HepG2 (cell line): Measurements from ENCODE around the gene TAS2R10. TPM values are rescaled to one million over a fixed set of nuclear protein-coding genes. Genes with fewer than 3 reads are reported as not detected.

Source experiments
- ERF ChIP-seq: IDR thresholded peaks from 2 replicates; pipeline ENCODE4 v1.6.1; 2018; ENCODE audit warnings: missing biosample characterization, missing genetic modification reagents
- KAT2B ChIP-seq: fragments of 150-350 bp; IDR thresholded peaks from 2 replicates; pipeline ENCODE4 v1.6.1; 2014; ENCODE audit warnings: low read depth, low read length, borderline replicate concordance
- NCOA1 ChIP-seq: sonication (generic); formaldehyde crosslinking; IDR thresholded peaks from 2 replicates; pipeline ENCODE4 v1.9.0; 2021; ENCODE audit warnings: missing genetic modification reagents
- RAD21 ChIP-seq: fragments of 450-650 bp; formaldehyde crosslinking; IDR thresholded peaks from 2 replicates; pipeline ENCODE4 v1.5.0; 2020; ENCODE audit warnings: mild to moderate bottlenecking
- SATB2 ChIP-seq: sonication (generic); formaldehyde crosslinking; IDR thresholded peaks from 2 replicates; pipeline ENCODE4 v1.5.0; 2020; ENCODE audit warnings: missing genetic modification reagents
- SIX4 ChIP-seq: sonication (generic); formaldehyde crosslinking; IDR thresholded peaks from 2 replicates; pipeline ENCODE4 v1.4.0; 2020; ENCODE audit warnings: missing genetic modification reagents
- TAF1 ChIP-seq: sonication (generic); formaldehyde crosslinking; IDR thresholded peaks from 2 replicates; pipeline ENCODE4 v1.4.0; 2020; ENCODE audit warnings: missing genetic modification reagents
- THAP7 ChIP-seq: sonication (generic); formaldehyde crosslinking; IDR thresholded peaks from 2 replicates; pipeline ENCODE4 v1.8.1; 2023; ENCODE audit warnings: mild to moderate bottlenecking, missing genetic modification reagents
- U2AF1 ChIP-seq: fragments of 200-400 bp; formaldehyde crosslinking; optimal IDR thresholded peaks from 2 replicates; pipeline ENCODE3; 2017; ENCODE audit warnings: mild to moderate bottlenecking, low read depth, low read length
- ZNF704 ChIP-seq: sonication (generic); formaldehyde crosslinking; IDR thresholded peaks from 2 replicates; pipeline ENCODE4 v1.8.1; 2023; ENCODE audit warnings: mild to moderate bottlenecking, inconsistent platforms, moderate library complexity, missing genetic modification reagents, borderline replicate concordance
- ZSCAN31 ChIP-seq: sonication (generic); formaldehyde crosslinking; IDR thresholded peaks from 2 replicates; pipeline ENCODE4 v1.5.0; 2020; ENCODE audit warnings: low read depth, mild to moderate bottlenecking, missing genetic modification reagents
- polyA plus RNA-seq, 8 experiments: library from polyadenylated mRNA; depleted of rRNA in 3 of 8; stranded (reverse) in 7 of 8; unstranded in 1 of 8; fragments of >200 nt; fragmentation: Illumina TruSeq in 4 of 8; extraction: Trizol in 4 of 8; gene quantifications; 2 replicates each; pipeline versions ENCODE4 v1.2.1 to v1.2.3, GENCODE V29; 2011 to 2016; ENCODE audit warnings: low read depth in 4 of 8, missing spikeins in 1 of 8, mixed read lengths in 1 of 8; ENCODE audit not compliant: insufficient read depth in 1 of 8
- small RNA-seq, 3 experiments: library from RNA; depleted of rRNA; stranded (forward); fragments of <200 nt; gene quantifications; one replicate each; pipeline ENCODE3, GENCODE V24; 2012; ENCODE audit warnings: low read depth in 2 of 3, low replicate concordance in 1 of 3; ENCODE audit not compliant: insufficient read length in 3 of 3, insufficient read depth in 2 of 3
- total RNA-seq, 5 experiments: library from RNA; depleted of rRNA; stranded (reverse); fragments of >200 nt; fragmentation: Illumina TruSeq; extraction: Trizol; gene quantifications; 2 replicates each; pipeline ENCODE4 v1.2.3, GENCODE V29; 2016; ENCODE audit warnings: low read depth in 1 of 5
- TF ChIP-seq, protein P1 (sequence below): sonication (generic); formaldehyde crosslinking; IDR thresholded peaks from 2 replicates; pipeline ENCODE4 v1.4.0; 2020; ENCODE audit warnings: missing genetic modification reagents, mild to moderate bottlenecking, borderline replicate concordance

TAS2R10 gene
- total and polyA plus RNA-seq, 2 of the 13 experiments (the other 11 are each of a cell fraction or from before 2014, with no cell fraction given) = 0.98 to 1.00 TPM

- TF ChIP-seq ERF (CRISPR knock-in tag) = no peak
- no peak for TF ChIP-seq KAT2B
- TF ChIP-seq TAF1 (CRISPR knock-in tag) = no peak
- TF ChIP-seq, protein P1, sequence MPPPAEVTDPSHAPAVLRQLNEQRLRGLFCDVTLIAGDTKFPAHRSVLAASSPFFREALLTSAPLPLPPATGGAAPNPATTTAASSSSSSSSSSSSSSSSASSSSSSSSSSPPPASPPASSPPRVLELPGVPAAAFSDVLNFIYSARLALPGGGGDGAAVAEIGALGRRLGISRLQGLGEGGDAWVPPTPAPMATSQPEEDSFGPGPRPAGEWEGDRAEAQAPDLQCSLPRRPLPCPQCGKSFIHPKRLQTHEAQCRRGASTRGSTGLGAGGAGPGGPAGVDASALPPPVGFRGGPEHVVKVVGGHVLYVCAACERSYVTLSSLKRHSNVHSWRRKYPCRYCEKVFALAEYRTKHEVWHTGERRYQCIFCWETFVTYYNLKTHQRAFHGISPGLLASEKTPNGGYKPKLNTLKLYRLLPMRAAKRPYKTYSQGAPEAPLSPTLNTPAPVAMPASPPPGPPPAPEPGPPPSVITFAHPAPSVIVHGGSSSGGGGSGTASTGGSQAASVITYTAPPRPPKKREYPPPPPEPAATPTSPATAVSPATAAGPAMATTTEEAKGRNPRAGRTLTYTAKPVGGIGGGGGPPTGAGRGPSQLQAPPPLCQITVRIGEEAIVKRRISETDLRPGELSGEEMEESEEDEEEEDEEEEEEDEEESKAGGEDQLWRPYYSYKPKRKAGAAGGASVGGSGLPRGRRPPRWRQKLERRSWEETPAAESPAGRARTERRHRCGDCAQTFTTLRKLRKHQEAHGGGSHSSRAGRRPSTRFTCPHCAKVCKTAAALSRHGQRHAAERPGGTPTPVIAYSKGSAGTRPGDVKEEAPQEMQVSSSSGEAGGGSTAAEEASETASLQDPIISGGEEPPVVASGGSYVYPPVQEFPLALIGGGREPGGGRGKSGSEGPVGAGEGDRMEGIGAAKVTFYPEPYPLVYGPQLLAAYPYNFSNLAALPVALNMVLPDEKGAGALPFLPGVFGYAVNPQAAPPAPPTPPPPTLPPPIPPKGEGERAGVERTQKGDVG (CRISPR knock-in tag) = no peak
- TF ChIP-seq SATB2 (CRISPR knock-in tag) = no peak
- TF ChIP-seq ZSCAN31 (CRISPR knock-in tag) = no peak
- TF ChIP-seq RAD21 (CRISPR knock-in tag) = no peak
- TF ChIP-seq SIX4 (CRISPR knock-in tag) = no peak
- no peak for TF ChIP-seq NCOA1 (CRISPR knock-in tag)
- no peak for TF ChIP-seq THAP7 (CRISPR knock-in tag)
- no peak for TF ChIP-seq U2AF1
- TF ChIP-seq ZNF704 = no peak
Measured at GRCh38 chr12:10779103-10779502, 47.1 kb downstream of the TAS2R10 start (continued).

Small RNA genes lying within 50 kb of the gene (small RNA-seq; reads per million reads assigned to genes)
- 0 reads per million in 3 experiments for gene PRR4

Other genes with a start within 250 kb of the TAS2R10 start
- 49.8 and 84.5 TPM in 2 replicates for gene MAGOHB, start 212.7 kb downstream of the TAS2R10 start, total RNA-seq (2016; rRNA removed; fragmentation: Illumina TruSeq; extraction: Trizol)
- 5.3 and 7.0 TPM in 2 replicates for gene MAGOHB, start 212.7 kb downstream of the TAS2R10 start, polyA plus RNA-seq (2011; rRNA removed)
- not detected in 2 replicates for gene STYK1, start 152.3 kb downstream of the TAS2R10 start, total RNA-seq (2016; rRNA removed; fragmentation: Illumina TruSeq; extraction: Trizol)
- not detected in 2 replicates for gene STYK1, start 152.3 kb downstream of the TAS2R10 start, polyA plus RNA-seq (2011; rRNA removed)
- gene YBX3, start 103.0 kb downstream of the TAS2R10 start, total RNA-seq (2016; rRNA removed; fragmentation: Illumina TruSeq; extraction: Trizol) = 62.6 and 77.5 TPM in 2 replicates
- 99.6 and 107 TPM in 2 replicates for gene YBX3, start 103.0 kb downstream of the TAS2R10 start, polyA plus RNA-seq (2011; rRNA removed)
- not detected in 2 replicates for gene TAS2R7, start 23.7 kb downstream of the TAS2R10 start, total RNA-seq (2016; rRNA removed; fragmentation: Illumina TruSeq; extraction: Trizol)
- gene TAS2R7, start 23.7 kb downstream of the TAS2R10 start, polyA plus RNA-seq (2011; rRNA removed) = not detected in 2 replicates
- 0.09 TPM in 1 of 2 replicates, not detected in the other for gene TAS2R8, start 19.1 kb downstream of the TAS2R10 start, total RNA-seq (2016; rRNA removed; fragmentation: Illumina TruSeq; extraction: Trizol)
- gene TAS2R8, start 19.1 kb downstream of the TAS2R10 start, polyA plus RNA-seq (2011; rRNA removed) = not detected in 2 replicates
- gene TAS2R9, start 16.2 kb downstream of the TAS2R10 start, total RNA-seq (2016; rRNA removed; fragmentation: Illumina TruSeq; extraction: Trizol) = 0.11 TPM in 1 of 2 replicates, not detected in the other
- not detected in 2 replicates for gene TAS2R9, start 16.2 kb downstream of the TAS2R10 start, polyA plus RNA-seq (2011; rRNA removed)
- gene PRR4, start 23.1 kb upstream of the TAS2R10 start, total RNA-seq (2016; rRNA removed; fragmentation: Illumina TruSeq; extraction: Trizol) = 1.2 and 2.3 TPM in 2 replicates
- 5.4 and 6.0 TPM in 2 replicates for gene PRR4, start 23.1 kb upstream of the TAS2R10 start, polyA plus RNA-seq (2011; rRNA removed)
- gene PRH1, start 57.9 kb upstream of the TAS2R10 start, total RNA-seq (2016; rRNA removed; fragmentation: Illumina TruSeq; extraction: Trizol) = 5.5 and 18.8 TPM in 2 replicates
- 5.3 and 6.4 TPM in 2 replicates for gene PRH1, start 57.9 kb upstream of the TAS2R10 start, polyA plus RNA-seq (2011; rRNA removed)
- 0.46 and 1.3 TPM in 2 replicates for gene TAS2R13, start 83.2 kb upstream of the TAS2R10 start, total RNA-seq (2016; rRNA removed; fragmentation: Illumina TruSeq; extraction: Trizol)
- gene TAS2R13, start 83.2 kb upstream of the TAS2R10 start, polyA plus RNA-seq (2011; rRNA removed) = 0.27 and 0.33 TPM in 2 replicates
- 0.24 TPM in 1 of 2 replicates, not detected in the other for gene PRH2, start 102.9 kb upstream of the TAS2R10 start, total RNA-seq (2016; rRNA removed; fragmentation: Illumina TruSeq; extraction: Trizol)
- gene PRH2, start 102.9 kb upstream of the TAS2R10 start, polyA plus RNA-seq (2011; rRNA removed) = 0.48 and 1.3 TPM in 2 replicates
- gene TAS2R14, start 112.9 kb upstream of the TAS2R10 start, total RNA-seq (2016; rRNA removed; fragmentation: Illumina TruSeq; extraction: Trizol) = 0.32 and 2.3 TPM in 2 replicates
- gene TAS2R14, start 112.9 kb upstream of the TAS2R10 start, polyA plus RNA-seq (2011; rRNA removed) = 0.86 and 1.1 TPM in 2 replicates
- 0.28 and 2.2 TPM in 2 replicates for gene TAS2R50, start 160.6 kb upstream of the TAS2R10 start, total RNA-seq (2016; rRNA removed; fragmentation: Illumina TruSeq; extraction: Trizol)
- gene TAS2R50, start 160.6 kb upstream of the TAS2R10 start, polyA plus RNA-seq (2011; rRNA removed) = 0.17 and 0.46 TPM in 2 replicates
- 0.48 and 2.9 TPM in 2 replicates for gene TAS2R20, start 171.9 kb upstream of the TAS2R10 start, total RNA-seq (2016; rRNA removed; fragmentation: Illumina TruSeq; extraction: Trizol)
- gene TAS2R20, start 171.9 kb upstream of the TAS2R10 start, polyA plus RNA-seq (2011; rRNA removed) = 0.54 and 0.57 TPM in 2 replicates
- gene TAS2R19, start 196.3 kb upstream of the TAS2R10 start, total RNA-seq (2016; rRNA removed; fragmentation: Illumina TruSeq; extraction: Trizol) = 0.88 and 5.3 TPM in 2 replicates
- gene TAS2R19, start 196.3 kb upstream of the TAS2R10 start, polyA plus RNA-seq (2011; rRNA removed) = 0.30 and 0.62 TPM in 2 replicates
- 1.0 and 6.5 TPM in 2 replicates for gene TAS2R31, start 205.0 kb upstream of the TAS2R10 start, total RNA-seq (2016; rRNA removed; fragmentation: Illumina TruSeq; extraction: Trizol)
- gene TAS2R31, start 205.0 kb upstream of the TAS2R10 start, polyA plus RNA-seq (2011; rRNA removed) = 0.60 and 0.96 TPM in 2 replicates
- gene TAS2R46, start 235.9 kb upstream of the TAS2R10 start, total RNA-seq (2016; rRNA removed; fragmentation: Illumina TruSeq; extraction: Trizol) = 0.22 and 3.5 TPM in 2 replicates
- 0.16 and 0.22 TPM in 2 replicates for gene TAS2R46, start 235.9 kb upstream of the TAS2R10 start, polyA plus RNA-seq (2011; rRNA removed)